Activated CD4-positive, alpha-beta T cell treated with anti-CD3 and anti-CD28 coated beads, Interleukin-10, Interleukin-2, amounts not matched to agents 100 ng/mL and 50 ng/mL, durations not matched to agents 16 hours and 8 hours (primary cell): ENCODE data around the gene ERMARD.

Experiments
- DNase-seq: peaks from one replicate; pipeline ENCODE4 v3.0.0-alpha.2; 2020

The ERMARD gene

DNA sequence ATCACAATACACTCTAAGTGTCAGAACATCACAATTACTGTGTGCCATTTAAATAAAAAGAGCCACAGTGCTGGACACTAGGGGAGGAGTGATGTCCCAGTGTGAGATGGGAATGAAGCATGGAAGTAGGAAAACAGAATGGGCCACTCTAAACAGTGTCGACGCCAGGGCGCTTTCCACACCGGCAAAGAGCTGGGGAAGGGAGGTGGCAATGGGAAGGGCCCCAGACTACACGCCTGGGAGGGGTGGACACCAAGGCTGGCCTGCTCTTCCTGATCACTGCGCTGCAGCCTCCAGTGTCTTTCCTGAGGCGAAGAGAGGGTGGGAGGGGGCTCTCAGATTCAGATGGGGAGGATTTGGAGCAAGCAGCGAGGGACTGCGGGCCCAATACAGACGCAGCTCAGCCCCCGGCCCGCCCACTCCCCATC lies 75.9 kb downstream of the ERMARD start:
- DNase-seq = no peak

- no peak for DNase-seq
Measured at GRCh38 chr6:169828176-169828575, 76.8 kb downstream of the ERMARD start.

GRCh38 chr6:169829786-169830185 lies 78.4 kb downstream of the ERMARD start:
- no peak for DNase-seq

DNA sequence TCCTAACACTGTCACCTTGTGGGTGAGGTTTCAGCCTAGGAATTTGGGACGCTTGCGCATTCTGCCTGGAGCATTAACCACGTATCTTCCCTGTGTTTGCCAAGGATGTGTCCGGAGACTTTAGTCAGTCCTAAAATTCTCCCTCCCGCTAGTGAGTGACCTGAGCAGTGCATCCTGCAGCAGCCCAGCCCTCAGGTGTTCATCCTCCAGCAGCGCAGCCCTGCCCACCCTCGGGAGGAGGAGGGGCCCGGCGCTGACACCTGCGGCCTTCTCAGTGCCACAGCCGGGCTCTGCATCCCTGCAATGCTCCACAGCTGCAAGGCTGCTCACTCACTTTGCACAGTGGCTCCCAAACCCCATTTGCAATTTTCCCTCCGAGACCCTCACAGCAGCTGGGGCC lies 79.5 kb downstream of the ERMARD start:
- DNase-seq = no peak
